LNCAP (cell line): ENCODE data around the gene ADGRF1.

Source experiments
- TF ChIP-seq, protein P1 (sequence below): fragments of 450-650 bp; IDR thresholded peaks from 2 replicates; pipeline ENCODE4 v1.5.1; 2017; ENCODE audit warnings: mild to moderate bottlenecking

The ADGRF1 gene

DNA sequence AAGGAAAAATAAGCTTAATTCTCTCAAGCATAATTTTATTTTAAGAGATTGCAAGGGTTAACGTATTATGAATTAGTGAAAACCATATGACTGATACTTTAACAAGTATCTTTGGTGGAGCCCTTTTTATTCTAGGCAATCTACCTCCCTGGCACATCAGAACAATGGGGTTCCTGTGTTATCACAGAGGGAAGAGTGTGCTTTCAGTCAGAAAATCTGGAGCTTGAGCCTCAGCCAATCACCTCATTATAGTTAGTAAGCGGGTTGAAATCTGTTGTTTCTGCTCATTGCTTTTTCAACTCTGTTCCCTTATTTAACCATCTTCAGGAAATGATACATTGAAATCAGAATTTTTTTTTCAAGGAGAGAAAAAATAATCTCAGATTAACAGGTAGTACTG, 391 bp downstream of the ADGRF1 start:
- TF ChIP-seq, protein P1, sequence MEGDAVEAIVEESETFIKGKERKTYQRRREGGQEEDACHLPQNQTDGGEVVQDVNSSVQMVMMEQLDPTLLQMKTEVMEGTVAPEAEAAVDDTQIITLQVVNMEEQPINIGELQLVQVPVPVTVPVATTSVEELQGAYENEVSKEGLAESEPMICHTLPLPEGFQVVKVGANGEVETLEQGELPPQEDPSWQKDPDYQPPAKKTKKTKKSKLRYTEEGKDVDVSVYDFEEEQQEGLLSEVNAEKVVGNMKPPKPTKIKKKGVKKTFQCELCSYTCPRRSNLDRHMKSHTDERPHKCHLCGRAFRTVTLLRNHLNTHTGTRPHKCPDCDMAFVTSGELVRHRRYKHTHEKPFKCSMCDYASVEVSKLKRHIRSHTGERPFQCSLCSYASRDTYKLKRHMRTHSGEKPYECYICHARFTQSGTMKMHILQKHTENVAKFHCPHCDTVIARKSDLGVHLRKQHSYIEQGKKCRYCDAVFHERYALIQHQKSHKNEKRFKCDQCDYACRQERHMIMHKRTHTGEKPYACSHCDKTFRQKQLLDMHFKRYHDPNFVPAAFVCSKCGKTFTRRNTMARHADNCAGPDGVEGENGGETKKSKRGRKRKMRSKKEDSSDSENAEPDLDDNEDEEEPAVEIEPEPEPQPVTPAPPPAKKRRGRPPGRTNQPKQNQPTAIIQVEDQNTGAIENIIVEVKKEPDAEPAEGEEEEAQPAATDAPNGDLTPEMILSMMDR, result no peak

DNA sequence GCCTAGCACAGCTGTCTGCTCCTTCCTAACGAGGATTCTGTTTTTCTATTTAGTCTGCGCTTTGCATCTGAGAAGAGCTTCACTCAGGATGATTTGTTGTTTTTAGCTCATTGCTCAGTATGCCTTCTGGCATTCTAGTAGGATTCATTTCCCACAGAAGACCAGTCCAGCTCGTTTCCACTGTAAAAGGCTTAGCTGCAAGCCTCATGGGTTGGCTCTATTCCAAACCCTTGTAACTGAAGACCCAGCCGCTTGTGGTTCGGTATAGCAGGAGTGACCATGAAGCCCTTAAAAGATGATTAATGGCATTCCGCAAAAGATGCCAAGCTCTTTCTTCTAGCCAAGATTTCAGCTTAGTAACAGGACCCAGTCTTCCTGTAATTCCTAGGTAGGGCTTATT, 7.2 kb downstream of the ADGRF1 start:
- TF ChIP-seq, protein P1, result no peak

DNA sequence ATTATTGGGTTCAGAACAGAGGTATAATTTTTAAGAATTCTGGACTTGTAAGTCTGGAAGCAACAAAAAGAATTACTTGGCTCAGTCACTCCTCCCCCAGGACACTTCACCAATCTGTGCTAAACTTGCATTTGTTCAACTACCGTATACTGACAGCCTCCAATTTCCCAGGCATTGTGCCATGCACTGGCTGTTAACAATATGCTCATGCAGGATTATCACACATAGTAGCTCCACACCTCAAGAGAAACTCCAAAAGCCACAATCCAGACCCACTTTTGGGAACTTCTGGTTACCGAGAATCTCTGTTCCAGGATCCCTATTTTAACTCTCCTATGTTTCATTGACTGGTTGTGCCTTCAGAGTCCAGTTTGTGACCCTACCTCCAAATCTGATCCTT, 7.7 kb downstream of the ADGRF1 start:
- TF ChIP-seq, protein P1, result no peak

DNA sequence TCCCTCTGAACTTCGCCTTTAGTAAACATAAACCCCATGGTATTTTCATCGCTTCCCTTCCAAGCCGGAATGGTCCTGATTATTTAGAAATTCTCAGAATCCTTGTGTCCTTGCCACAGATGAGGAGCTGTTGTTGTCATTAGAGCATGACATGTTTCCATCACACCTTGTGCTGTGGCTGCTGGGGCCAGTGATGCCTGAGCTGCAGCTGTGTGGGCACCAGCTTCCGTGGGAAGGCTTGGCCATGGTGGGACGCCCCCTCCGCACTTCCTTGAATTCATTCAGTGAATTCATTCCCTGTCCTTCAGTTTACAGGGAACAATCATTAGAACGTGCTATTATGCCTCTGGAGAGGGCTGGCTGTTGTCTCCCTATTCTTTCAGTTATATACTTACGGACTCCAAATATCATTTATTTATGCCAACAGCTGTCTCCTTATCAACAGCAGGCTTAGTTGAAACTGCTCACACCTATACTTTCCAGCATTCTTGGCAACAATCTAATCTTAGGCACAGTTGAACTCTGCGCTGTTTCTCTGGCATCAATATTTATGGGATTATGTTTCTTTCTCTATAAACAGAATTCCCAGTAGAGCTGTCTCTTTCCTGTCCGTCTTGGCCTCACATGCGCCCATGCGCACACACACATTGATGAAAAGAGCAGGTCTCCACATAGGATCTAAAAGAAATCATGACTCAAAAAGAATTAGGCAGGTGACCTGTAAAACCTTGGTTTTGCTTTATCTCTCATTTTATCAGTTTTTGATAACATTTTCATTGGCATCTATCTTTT, 9.0 kb downstream of the ADGRF1 start:
- TF ChIP-seq, protein P1, result no peak

DNA sequence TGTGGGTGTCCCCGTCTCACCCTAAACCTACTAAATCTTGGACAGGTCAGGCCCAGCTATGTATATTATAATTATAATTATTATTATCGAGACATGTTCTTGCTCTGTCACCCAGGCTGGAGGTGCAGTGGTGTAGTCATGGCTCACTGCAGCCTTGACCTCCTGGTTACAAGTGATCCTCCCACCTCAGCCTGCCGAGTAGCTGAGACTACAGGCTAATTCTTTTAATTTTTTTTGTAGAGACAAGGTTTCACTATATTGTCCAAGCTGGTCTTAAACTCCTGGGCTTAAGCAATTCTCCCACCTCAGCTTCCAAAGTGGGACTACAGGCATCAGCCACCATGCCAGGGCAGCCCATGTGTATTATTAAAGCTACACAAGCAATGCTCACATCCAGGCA, 10.5 kb downstream of the ADGRF1 start:
- TF ChIP-seq, protein P1, result no peak

DNA sequence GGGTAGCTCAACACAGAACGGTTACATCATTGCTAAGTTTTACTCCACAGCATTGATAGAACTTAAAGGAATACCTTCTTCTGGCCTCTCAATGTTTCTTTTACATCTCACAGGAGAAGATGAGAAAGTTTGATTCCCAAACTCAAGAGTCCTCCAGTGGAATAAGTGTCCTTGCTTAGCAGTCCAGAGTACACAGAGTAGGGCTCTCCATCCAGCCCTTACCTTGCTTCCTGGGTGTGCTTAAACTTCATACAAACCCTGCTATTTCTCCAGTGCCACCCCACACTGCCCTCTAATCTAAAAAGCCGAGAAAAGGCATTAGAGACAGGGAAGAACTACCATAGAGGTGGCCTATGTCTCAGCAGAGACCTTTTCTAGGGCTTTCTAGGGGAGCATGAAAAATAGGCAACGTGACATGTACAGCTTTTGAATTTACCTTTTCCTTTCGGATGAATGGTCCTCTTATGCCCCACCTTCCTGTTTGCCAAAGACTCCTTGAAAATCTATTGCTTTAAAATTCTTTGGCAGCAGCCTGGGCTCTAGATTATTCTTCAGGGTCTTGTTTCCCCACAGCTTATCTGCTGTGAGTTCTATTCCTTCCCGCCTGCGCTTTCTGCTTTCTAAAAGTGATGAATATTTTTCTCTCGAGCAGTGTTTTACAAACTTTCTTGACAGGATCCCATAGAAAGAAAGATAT, 12.1 kb downstream of the ADGRF1 start:
- TF ChIP-seq, protein P1, result no peak

DNA sequence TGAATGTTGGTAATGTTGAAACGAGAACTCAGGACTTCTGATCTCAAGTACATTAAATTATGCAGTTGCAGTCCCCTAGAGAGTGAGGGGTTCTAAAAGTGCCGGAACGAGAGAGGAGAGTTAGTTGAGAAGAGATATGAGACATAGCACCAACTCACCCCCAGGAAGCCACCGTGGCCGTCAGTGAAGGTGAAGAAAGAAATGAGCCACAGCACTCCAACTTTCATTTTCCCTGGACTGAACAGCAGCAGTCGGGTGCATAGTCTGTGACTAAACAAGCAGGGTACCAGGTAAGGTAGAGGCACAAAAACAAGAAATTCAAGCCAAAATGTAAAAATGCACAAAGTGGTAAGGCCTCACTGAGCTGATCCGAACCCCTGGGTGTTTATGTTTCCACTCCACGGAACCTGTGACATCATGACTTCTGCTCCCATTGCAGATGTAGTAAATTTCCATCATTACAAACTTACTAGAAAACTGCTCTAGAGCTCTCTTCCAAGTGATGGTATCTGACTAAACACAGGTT, 13.2 kb downstream of the ADGRF1 start:
- TF ChIP-seq, protein P1, result no peak
